Lung microvascular endothelial cell (primary cell): Measurements from ENCODE around the gene CREB5. TPM values are rescaled to one million over a fixed set of nuclear protein-coding genes. Genes with fewer than 3 reads are reported as not detected.
A peak's percentile ranks its signal among the peaks of the same experiment; 100 is the strongest.
"Not testable (repeated sequence)": the region's sequence is repeated elsewhere in the genome, so short reads cannot be mapped to it uniquely, and the experiment has no call there.

ENCODE experiments used
- DNase-seq, 2 donors: peaks; one replicate each; pipeline versions ENCODE4 v3.0.0 to v3.0.0-alpha.2; 2010; ENCODE audit warnings: low read depth in 2 of 2
- total RNA-seq: library from RNA; depleted of rRNA; stranded (reverse); fragments of >200 nt; gene quantifications from 2 replicates; pipeline ENCODE4 v1.2.1, GENCODE V29; 2014

The CREB5 gene, protein sequence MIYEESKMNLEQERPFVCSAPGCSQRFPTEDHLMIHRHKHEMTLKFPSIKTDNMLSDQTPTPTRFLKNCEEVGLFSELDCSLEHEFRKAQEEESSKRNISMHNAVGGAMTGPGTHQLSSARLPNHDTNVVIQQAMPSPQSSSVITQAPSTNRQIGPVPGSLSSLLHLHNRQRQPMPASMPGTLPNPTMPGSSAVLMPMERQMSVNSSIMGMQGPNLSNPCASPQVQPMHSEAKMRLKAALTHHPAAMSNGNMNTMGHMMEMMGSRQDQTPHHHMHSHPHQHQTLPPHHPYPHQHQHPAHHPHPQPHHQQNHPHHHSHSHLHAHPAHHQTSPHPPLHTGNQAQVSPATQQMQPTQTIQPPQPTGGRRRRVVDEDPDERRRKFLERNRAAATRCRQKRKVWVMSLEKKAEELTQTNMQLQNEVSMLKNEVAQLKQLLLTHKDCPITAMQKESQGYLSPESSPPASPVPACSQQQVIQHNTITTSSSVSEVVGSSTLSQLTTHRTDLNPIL
- total RNA-seq = 2.4 and 3.2 TPM in 2 replicates

- DNase-seq = peak in 1 of 2 donors; percentile 9
Measured at GRCh38 chr7:28411876-28412662, at the start of gene CREB5. CREB5 (plus strand) TSS chr7:28412518; CDS start chr7:28412915, 397 bp downstream.

GRCh38 chr7:28362812-28363211, 49.5 kb upstream of the CREB5 start:
- DNase-seq = no peak

DNA sequence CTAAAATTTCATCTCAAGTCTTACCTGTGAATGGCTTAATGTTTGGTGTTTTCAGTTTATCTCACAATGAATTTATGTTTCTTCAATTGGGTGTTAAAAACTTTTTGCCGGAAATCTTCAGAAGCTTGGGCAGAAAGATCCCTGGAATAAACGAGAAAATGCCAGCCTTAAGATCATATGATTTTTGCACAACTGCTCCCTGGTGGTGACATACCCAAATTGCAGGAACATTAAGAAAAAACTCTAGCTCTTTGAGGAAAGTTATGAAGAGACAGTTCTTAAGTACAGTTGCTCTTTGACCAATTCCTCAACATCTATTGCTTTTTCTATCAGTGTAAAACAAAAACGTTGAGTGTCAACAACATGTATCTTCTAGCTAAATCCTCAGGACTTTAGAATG, 48.2 kb upstream of the CREB5 start:
- no peak for DNase-seq

- no peak for DNase-seq
Measured at GRCh38 chr7:28369523-28369922, 42.8 kb upstream of the CREB5 start.

GRCh38 chr7:28371846-28372245, 40.5 kb upstream of the CREB5 start:
- DNase-seq = no peak

- no peak for DNase-seq
Measured at GRCh38 chr7:28373990-28374389, 38.3 kb upstream of the CREB5 start.

DNA sequence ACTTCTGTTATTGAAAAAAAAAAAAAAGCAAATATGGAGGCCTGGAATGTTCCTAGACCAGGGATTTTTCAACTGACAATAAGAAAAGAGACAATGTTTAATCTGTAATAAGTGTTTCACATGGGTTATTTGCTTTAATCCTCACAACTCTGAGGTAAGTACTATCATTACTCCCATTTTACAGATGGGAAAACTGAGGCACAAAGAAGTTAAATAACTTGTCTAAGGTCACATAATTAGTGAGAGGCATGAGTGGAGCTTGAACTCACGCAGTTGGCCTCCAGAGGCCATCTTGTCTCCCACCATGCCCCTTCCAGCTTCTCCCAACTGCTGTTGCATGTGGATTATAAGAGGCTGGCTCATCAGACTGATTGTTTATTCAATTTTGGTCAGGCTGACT, 36.6 kb upstream of the CREB5 start:
- DNase-seq = no peak

- no peak for DNase-seq
Measured at GRCh38 chr7:28376634-28377033, 35.7 kb upstream of the CREB5 start.

DNA sequence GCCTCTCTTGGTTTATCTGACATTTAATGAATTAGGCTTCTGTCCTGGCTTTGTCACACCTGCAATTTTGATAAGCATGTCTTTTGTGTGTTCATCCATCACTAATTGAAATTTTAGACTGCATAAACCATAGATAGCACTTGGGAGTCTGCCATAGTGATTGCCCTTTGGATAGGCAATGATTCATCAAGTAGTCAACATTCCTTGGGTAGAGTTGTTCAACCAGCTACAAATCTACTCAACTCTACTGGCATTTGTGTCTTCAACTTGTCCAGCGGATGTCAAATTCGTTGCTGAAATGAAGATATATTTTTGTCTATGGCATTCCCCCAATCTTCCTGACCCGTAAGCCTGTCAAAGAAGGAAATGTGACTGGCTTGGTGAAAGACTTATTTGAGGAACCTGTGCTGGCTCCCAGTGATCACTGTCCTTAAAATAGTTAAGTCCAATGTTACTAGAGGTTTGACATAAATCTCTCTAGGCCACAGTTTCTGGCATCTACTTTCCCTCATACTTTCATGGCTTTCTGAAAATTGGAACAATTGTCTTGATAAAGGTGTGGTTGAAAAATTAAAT, 33.7 kb upstream of the CREB5 start:
- no peak for DNase-seq

GRCh38 chr7:28381466-28381865, 30.9 kb upstream of the CREB5 start:
- no peak for DNase-seq

DNA sequence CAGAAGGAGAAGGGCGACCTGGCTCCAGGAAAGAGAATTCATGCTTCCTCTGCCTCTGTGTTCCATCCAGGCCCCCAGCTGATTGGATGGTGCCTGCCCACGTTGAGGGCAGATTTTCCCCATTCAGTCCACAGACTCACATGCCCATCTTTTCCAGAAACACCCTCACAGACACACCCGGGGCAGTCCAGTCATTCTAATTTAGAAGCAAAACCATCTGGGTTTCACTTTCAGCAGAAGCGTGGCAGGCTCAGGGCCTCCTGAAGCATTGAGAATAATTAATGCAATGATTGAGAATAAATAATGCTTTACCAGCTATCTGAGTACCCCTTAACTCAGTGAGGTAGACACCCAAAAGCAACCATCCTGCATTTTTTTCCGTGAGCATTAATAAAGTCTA, 30.2 kb upstream of the CREB5 start:
- no peak for DNase-seq

GRCh38 chr7:28383975-28384374, 28.3 kb upstream of the CREB5 start:
- DNase-seq = no peak

DNA sequence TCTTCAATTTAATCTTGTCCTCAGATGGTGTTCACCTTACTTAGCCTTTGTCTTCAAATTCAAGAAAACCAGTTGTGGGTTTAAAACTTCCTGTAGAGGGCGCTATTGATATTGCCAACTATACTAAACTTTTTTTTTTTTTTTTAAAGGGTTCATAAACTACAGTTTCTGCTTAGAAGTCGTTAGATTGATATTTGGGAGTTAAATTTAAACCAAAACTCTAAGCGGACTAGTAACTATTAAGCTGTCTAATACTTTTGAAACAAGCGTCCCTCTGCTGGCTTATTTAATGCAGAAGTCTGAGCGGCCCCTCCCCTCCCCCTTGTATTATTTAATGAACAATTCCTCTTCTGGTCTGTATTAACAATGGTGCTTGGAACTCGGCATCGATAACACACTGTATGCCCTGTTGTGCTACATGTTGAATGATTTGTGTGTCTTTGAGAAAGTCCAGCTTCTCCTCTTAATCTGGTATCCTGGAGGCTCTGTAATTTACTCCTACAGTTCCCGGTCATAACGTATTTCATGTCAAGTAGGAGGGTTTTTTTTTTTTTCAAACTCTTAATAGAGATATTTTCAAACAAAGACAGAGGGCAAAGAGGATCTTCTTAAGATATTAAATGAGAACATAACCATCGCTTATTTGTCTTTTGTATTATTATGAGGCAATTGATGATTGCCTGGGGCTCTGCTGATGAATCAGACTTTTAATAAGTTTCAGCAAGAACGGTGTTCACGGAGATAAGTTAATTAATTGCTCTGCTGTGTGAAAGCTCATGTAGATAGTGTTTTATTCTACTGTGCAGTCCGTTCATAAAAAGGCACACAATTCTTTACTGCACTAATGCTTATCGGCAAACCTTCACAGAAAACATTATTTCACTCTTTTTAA, 22.6 kb upstream of the CREB5 start:
- peak; percentile 66 to 70 for DNase-seq

DNA sequence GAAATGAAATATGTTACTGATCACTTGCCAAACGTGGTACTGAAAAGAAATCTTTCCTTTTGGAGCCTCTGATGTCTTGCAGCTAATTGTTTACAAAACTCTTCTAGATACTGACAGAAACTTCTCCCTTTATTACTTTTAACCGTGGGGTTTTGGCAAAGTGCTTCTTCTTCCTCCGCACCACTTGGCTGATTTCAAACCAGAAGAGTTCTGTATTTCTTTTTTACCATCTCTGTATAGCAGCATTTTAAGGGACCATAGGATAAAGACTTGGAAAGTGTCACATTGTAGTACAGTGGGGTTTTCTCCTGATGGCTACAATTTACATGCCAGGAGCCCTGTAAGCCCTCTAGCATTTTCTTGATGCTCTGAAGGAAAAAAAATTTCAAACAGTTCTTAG, 21.9 kb upstream of the CREB5 start:
- no peak for DNase-seq

DNA sequence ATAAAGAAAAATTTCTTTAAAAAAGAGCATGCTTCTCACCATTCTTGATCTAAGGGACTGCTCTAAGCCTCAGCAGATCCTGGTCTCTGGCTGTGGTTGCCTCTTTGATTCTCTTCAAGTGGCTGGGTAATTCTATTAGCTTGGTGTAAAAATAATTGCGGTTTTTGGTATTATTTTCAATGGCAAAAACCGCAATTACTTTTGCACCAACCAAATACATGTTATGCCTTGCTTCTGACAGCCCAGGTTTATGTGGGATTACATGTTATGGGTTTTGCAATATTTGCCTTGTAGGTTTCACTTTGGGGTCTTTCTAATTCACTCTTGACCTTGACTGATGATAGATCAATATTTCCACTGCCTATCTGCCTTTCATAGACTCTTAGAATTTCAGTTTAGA, 20.0 kb upstream of the CREB5 start:
- DNase-seq = no peak

- DNase-seq = no peak
Measured at GRCh38 chr7:28395404-28395803, 16.9 kb upstream of the CREB5 start.

- no peak for DNase-seq
Measured at GRCh38 chr7:28395831-28396230, 16.5 kb upstream of the CREB5 start.

GRCh38 chr7:28397141-28397540, 15.2 kb upstream of the CREB5 start:
- DNase-seq = no peak

DNA sequence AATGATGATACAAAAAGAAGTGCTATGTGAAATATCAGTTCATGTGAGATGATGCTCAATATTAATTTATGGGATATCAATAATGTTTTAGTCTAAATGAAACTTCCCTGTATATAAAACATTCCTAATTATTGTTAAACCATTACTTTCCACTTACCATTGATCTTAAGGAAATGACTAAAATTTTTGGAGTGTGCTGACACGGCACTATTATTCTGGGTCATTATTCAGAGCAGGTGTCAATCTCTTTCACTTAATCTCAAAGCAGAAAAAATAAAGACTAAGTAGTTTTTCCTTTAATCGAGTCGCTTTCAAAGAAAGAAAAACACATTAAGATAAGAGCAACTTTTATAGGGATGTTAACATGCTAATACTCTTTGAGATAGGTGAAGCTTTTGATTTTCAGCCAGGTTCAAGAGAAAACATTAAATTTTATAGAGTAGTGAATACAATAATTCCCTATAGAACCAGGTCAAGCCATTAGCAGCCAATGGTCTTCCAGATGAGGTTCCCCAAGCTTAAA, 11.4 kb upstream of the CREB5 start:
- DNase-seq = no peak

GRCh38 chr7:28401567-28401966, 10.8 kb upstream of the CREB5 start:
- not testable (repeated sequence) for DNase-seq

GRCh38 chr7:28405662-28406061, 6.7 kb upstream of the CREB5 start:
- peak in 1 of 2 donors; percentile 81 for DNase-seq
